Measurements from ENCODE around the gene CCDC33.

Gene CCDC33

DNA sequence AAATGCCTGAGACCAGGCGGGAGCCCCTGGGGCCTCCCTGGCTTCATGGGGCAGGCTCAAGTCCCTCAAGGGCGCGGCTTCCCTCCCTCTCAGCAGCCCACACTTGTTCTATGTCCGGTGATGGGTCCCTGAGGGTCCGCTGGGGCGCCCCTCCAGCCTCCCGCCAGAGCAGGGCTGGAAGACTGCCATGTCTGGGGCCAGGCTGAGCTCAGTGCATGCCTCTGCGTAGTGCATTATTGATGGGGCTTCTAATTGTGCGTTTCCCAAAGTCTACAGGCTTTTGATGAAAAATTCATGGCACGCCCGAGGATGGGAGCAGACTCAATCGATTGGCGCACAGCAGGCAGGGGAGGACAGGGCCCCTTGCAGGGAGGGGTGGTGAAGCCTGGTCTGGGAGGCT, 80.0 kb downstream of the CCDC33 start:
- no peaks in the 10 kb centered on the region for H3K9me3 ChIP-seq (ENCODE audit: control insufficient read depth, low read length)
- no peak overlapping the region for H3K4me3 ChIP-seq (ENCODE audit: extremely low read depth, insufficient read depth, low read length, poor library complexity, severe bottlenecking)
- no peaks in the 10 kb centered on the region for H3K36me3 ChIP-seq (ENCODE audit: control insufficient read depth, insufficient read depth, low read length)
- H3K4me1 ChIP-seq (ENCODE audit: control insufficient read depth, insufficient read depth, low read length, poor library complexity, severe bottlenecking), result peaks cover 37% of the 10 kb centered on the region
- H3K27ac ChIP-seq (ENCODE audit: low read depth, low read length, severe bottlenecking), result no peak overlapping the region
- WGBS, 2 experiments (ENCODE audit: insufficient coverage in 2 of 2), result 96 to 99% methylated on average over 10 to 12 of the region's 13 CpGs

DNA sequence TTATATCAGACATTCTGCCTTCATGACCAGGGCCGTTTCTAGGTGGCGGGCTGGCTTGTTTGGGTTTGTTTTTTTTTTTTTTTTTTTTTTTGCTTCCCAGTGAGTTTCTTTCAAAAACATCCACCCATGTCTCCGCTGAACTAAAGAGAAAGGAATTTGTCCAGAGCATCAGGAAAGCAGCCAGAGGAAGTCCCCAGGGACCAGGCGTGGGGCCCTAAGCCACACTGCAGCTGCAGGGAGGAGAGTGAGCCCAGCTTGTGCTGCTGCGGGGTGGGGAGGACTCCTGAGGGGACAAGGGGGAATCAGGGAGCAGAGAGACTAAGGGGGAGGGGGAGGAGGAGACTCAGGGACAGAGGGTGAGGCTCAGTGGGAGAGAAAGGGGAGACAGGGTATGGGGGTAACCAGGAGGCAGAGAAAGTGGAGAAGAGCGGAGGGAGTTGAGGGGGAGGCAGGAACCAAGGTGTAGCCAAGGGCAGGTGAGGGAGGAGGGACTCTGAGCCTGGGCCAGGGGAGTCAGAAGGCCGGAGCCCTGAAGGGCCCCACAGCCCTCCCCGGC, 81.8 kb downstream of the CCDC33 start:
- Histone ChIP-seq H3K9me3 (ENCODE audit: control insufficient read depth, low read length) (no peaks in the 10 kb centered on the region), H3K27ac (ENCODE audit: low read depth, low read length, severe bottlenecking) (peak overlapping the region; percentile 91), H3K4me3 (ENCODE audit: extremely low read depth, insufficient read depth, low read length, poor library complexity, severe bottlenecking) (no peak overlapping the region), H3K4me1 (ENCODE audit: control insufficient read depth, insufficient read depth, low read length, poor library complexity, severe bottlenecking) (peaks cover 32% of the 10 kb centered on the region), H3K36me3 (ENCODE audit: control insufficient read depth, insufficient read depth, low read length) (no peaks in the 10 kb centered on the region)
- 44 to 61% methylated on average over 4 to 5 of the region's 8 CpGs for WGBS, 2 experiments (ENCODE audit: insufficient coverage in 2 of 2)

- no peaks in the 10 kb centered on the region for H3K36me3 ChIP-seq (ENCODE audit: control insufficient read depth, insufficient read depth, low read length)
- peaks cover 32% of the 10 kb centered on the region for H3K4me1 ChIP-seq (ENCODE audit: control insufficient read depth, insufficient read depth, low read length, poor library complexity, severe bottlenecking)
- peak overlapping the region; percentile 91 for H3K27ac ChIP-seq (ENCODE audit: low read depth, low read length, severe bottlenecking)
- 89 to 93% methylated on average over 3 of the region's 6 CpGs for WGBS, 2 experiments (ENCODE audit: insufficient coverage in 2 of 2)
- no peaks in the 10 kb centered on the region for H3K9me3 ChIP-seq (ENCODE audit: control insufficient read depth, low read length)
- no peak overlapping the region for H3K4me3 ChIP-seq (ENCODE audit: extremely low read depth, insufficient read depth, low read length, poor library complexity, severe bottlenecking)
Observed at GRCh38 chr15:74318376-74319137, 82.4 kb downstream of the CCDC33 start.

GRCh38 chr15:74319138-74319460, 83.0 kb downstream of the CCDC33 start:
- H3K27ac ChIP-seq (ENCODE audit: low read depth, low read length, severe bottlenecking), result no peak overlapping the region
- no peaks in the 10 kb centered on the region for H3K36me3 ChIP-seq (ENCODE audit: control insufficient read depth, insufficient read depth, low read length)
- H3K4me3 ChIP-seq (ENCODE audit: extremely low read depth, insufficient read depth, low read length, poor library complexity, severe bottlenecking), result no peak overlapping the region
- no peaks in the 10 kb centered on the region for H3K9me3 ChIP-seq (ENCODE audit: control insufficient read depth, low read length)
- peaks cover 32% of the 10 kb centered on the region for H3K4me1 ChIP-seq (ENCODE audit: control insufficient read depth, insufficient read depth, low read length, poor library complexity, severe bottlenecking)
- WGBS, 2 experiments (ENCODE audit: insufficient coverage in 2 of 2), result 88 to 100% methylated on average over 5 of the region's 5 CpGs

DNA sequence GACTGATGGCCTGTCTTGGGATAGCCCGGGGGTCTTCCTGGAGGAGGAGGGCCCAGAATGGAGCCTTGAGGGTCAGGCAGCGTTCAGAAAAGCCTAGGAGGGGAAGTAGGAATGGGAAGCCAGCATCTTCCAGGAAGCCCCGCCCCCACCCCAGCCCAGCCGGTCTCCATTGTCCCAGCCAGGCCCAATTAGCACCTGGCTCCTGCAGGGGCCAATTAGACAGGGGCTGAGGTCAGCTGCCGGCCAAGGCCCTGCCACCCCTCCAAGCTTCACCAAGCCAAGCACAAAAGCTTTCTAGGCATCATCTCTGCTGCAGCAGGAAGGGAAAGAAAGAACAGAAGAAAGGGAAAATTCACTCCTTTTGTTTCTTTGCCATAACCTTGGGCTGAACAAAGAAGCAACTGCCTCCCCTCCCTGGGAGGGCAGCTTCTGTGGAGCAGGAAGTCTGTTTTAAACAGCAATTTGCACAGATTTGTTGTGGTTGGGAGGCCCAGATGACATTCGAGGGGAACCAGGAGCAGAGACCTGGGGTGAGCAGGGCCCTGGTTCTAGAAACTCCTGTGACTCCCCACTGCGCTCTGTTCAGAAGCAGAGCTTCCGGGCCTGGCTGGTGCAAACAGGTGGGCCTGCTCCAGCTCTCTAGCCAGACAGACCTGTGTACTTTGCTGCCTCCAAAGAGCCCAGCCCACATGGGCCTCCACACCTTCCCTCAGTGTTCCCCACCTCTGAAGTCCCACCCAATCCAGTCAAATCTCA, 83.6 kb downstream of the CCDC33 start:
- Histone ChIP-seq H3K4me3 (ENCODE audit: extremely low read depth, insufficient read depth, low read length, poor library complexity, severe bottlenecking) (no peak overlapping the region), H3K27ac (ENCODE audit: low read depth, low read length, severe bottlenecking) (peak overlapping the region; percentile 24), H3K36me3 (ENCODE audit: control insufficient read depth, insufficient read depth, low read length) (no peaks in the 10 kb centered on the region), H3K4me1 (ENCODE audit: control insufficient read depth, insufficient read depth, low read length, poor library complexity, severe bottlenecking) (peaks cover 32% of the 10 kb centered on the region), H3K9me3 (ENCODE audit: control insufficient read depth, low read length) (no peaks in the 10 kb centered on the region)
- WGBS, 2 experiments (ENCODE audit: insufficient coverage in 2 of 2), result 57 to 95% methylated on average over 2 to 6 of the region's 8 CpGs

DNA sequence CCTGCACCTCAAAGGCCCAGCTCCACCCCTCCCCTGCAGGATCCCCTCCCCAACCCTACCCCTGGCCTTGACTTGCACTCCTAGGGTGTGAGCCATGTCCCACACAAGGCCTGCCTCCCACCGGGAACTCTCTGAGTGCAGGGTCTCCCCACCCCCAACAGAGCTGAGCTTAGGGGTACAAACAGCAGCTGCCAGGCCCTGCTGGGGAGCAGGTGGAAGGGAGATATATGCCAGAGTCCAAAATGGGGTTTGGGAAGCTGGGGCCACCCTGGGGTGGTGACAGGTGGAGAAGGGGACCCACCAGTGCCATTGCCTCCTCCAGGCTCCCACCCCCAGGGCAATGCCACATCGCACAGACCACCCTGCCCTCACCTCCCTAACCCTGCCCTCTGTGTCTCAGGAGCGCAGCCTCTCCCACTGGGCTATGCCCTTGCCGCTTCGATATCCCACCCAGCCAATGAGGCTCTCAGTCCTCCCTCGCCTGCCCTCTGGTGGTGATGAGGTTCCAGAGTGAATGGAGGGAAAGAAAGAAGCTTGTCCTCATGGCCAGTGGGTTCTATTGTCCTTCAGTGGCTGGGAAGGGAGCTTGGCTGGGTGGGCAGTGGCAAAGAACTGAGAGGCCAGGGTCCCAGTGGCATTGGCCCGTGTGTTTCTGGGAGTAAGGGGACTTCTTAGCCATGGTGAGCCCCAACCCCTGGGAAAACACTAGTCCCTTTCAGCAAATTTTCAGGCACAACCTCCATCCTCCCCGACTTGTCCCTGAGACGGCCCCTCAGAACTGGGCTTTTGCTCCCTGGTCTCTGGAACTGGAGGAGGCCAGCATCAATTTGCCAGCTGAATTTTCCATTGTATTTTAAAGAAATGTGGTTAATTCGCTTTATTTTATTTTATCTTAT, 84.5 kb downstream of the CCDC33 start:
- peaks cover 29% of the 10 kb centered on the region for H3K4me1 ChIP-seq (ENCODE audit: control insufficient read depth, insufficient read depth, low read length, poor library complexity, severe bottlenecking)
- no peaks in the 10 kb centered on the region for H3K9me3 ChIP-seq (ENCODE audit: control insufficient read depth, low read length)
- WGBS, 2 experiments (ENCODE audit: insufficient coverage in 2 of 2), result 71 to 77% methylated on average over 1 to 3 of the region's 10 CpGs
- H3K27ac ChIP-seq (ENCODE audit: low read depth, low read length, severe bottlenecking), result no peak overlapping the region
- no peak overlapping the region for H3K4me3 ChIP-seq (ENCODE audit: extremely low read depth, insufficient read depth, low read length, poor library complexity, severe bottlenecking)
- H3K36me3 ChIP-seq (ENCODE audit: control insufficient read depth, insufficient read depth, low read length), result no peaks in the 10 kb centered on the region

GRCh38 chr15:74322558-74323180, 86.5 kb downstream of the CCDC33 start:
- H3K27ac ChIP-seq (ENCODE audit: low read depth, low read length, severe bottlenecking), result no peak overlapping the region
- H3K36me3 ChIP-seq (ENCODE audit: control insufficient read depth, insufficient read depth, low read length), result no peaks in the 10 kb centered on the region
- no peaks in the 10 kb centered on the region for H3K9me3 ChIP-seq (ENCODE audit: control insufficient read depth, low read length)
- WGBS, 2 experiments (ENCODE audit: insufficient coverage in 2 of 2), result 50 to 67% methylated on average over 3 of the region's 6 CpGs
- no peak overlapping the region for H3K4me3 ChIP-seq (ENCODE audit: extremely low read depth, insufficient read depth, low read length, poor library complexity, severe bottlenecking)
- peaks cover 25% of the 10 kb centered on the region for H3K4me1 ChIP-seq (ENCODE audit: control insufficient read depth, insufficient read depth, low read length, poor library complexity, severe bottlenecking)

DNA sequence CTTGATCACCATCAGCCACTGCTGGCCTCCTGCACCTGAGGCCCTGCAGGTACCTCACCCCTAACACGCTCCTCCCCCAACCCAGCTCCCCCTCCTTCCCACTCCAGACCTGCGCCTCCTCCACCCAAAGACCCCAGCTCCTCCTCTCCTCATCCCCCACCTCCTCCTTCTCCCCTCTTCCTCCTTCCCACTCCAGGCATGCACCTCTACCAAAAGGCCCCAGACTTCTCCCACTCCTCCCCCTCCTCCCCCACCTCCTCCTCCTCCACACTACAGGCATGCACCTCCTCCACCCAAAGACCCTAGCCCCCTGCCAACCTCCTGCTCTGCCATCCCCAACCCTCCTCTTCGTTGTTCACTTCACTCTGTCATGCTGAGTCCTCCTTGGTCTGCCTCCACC, 88.6 kb downstream of the CCDC33 start:
- 84 to 86% methylated on average over 3 of the region's 3 CpGs for WGBS, 2 experiments (ENCODE audit: insufficient coverage in 2 of 2)
- H3K4me3 ChIP-seq (ENCODE audit: extremely low read depth, insufficient read depth, low read length, poor library complexity, severe bottlenecking), result no peak overlapping the region
- no peaks in the 10 kb centered on the region for H3K36me3 ChIP-seq (ENCODE audit: control insufficient read depth, insufficient read depth, low read length)
- H3K27ac ChIP-seq (ENCODE audit: low read depth, low read length, severe bottlenecking), result no peak overlapping the region
- H3K9me3 ChIP-seq (ENCODE audit: control insufficient read depth, low read length), result no peaks in the 10 kb centered on the region
- H3K4me1 ChIP-seq (ENCODE audit: control insufficient read depth, insufficient read depth, low read length, poor library complexity, severe bottlenecking), result peaks cover 10% of the 10 kb centered on the region

GRCh38 chr15:74326746-74327145, 90.6 kb downstream of the CCDC33 start:
- no peaks in the 10 kb centered on the region for H3K9me3 ChIP-seq (ENCODE audit: control insufficient read depth, low read length)
- WGBS, 2 experiments (ENCODE audit: insufficient coverage in 2 of 2), result 40% methylated on average over 1 to 2 of the region's 4 CpGs
- H3K36me3 ChIP-seq (ENCODE audit: control insufficient read depth, insufficient read depth, low read length), result no peaks in the 10 kb centered on the region
- no peak overlapping the region for H3K4me3 ChIP-seq (ENCODE audit: extremely low read depth, insufficient read depth, low read length, poor library complexity, severe bottlenecking)
- H3K27ac ChIP-seq (ENCODE audit: low read depth, low read length, severe bottlenecking), result no peak overlapping the region
- peaks cover 7% of the 10 kb centered on the region for H3K4me1 ChIP-seq (ENCODE audit: control insufficient read depth, insufficient read depth, low read length, poor library complexity, severe bottlenecking)

- Histone ChIP-seq H3K4me1 (ENCODE audit: control insufficient read depth, insufficient read depth, low read length, poor library complexity, severe bottlenecking) (peaks cover 7% of the 10 kb centered on the region), H3K36me3 (ENCODE audit: control insufficient read depth, insufficient read depth, low read length) (no peaks in the 10 kb centered on the region), H3K27ac (ENCODE audit: low read depth, low read length, severe bottlenecking) (no peak overlapping the region), H3K9me3 (ENCODE audit: control insufficient read depth, low read length) (no peaks in the 10 kb centered on the region), H3K4me3 (ENCODE audit: extremely low read depth, insufficient read depth, low read length, poor library complexity, severe bottlenecking) (no peak overlapping the region)
- 89 to 92% methylated on average over 6 of the region's 6 CpGs for whole genome bisulfite sequencing, 2 experiments (ENCODE audit: insufficient coverage in 2 of 2)
Observed at GRCh38 chr15:74327756-74328155, 91.6 kb downstream of the CCDC33 start.

Data from mesodermal cell (in vitro differentiated cells).